HS-27A (cell line): ENCODE results near the gene PKP3.
"Not testable (repeated sequence)": the region's sequence is repeated elsewhere in the genome, so short reads cannot be mapped to it uniquely, and the experiment has no call there.

Experiments
- DNase-seq: peaks from one replicate; pipeline ENCODE4 v3.0.0-alpha.2; 2012; ENCODE audit warnings: low read depth, missing footprints

Gene PKP3

DNA sequence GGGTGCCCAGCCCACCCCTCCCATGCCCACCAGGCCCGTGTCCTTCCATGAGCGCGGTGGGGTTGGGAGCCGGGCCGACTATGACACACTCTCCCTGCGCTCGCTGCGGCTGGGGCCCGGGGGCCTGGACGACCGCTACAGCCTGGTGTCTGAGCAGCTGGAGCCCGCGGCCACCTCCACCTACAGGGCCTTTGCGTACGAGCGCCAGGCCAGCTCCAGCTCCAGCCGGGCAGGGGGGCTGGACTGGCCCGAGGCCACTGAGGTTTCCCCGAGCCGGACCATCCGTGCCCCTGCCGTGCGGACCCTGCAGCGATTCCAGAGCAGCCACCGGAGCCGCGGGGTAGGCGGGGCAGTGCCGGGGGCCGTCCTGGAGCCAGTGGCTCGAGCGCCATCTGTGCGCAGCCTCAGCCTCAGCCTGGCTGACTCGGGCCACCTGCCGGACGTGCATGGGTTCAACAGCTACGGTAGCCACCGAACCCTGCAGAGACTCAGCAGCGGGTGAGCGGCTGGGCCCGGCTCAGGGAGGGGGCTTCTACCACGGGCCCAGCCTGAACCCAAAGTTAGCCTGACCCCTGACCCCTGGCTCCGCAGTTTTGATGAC, 3.0 kb downstream of the PKP3 start:
- DNase-seq, result no peak

DNA sequence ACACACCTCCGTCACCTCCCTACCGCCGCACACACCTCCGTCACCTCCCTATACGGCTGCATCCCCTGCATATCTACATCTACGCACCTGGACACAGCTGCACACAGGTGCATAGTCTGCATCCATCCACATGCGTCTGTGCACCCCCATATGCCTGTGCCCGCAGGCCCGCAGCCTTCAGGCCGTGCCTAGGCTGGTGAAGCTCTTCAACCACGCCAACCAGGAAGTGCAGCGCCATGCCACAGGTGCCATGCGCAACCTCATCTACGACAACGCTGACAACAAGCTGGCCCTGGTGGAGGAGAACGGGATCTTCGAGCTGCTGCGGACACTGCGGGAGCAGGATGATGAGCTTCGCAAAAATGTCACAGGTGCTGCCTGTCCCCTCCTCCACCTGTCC, 4.8 kb downstream of the PKP3 start:
- DNase-seq, result no peak

DNA sequence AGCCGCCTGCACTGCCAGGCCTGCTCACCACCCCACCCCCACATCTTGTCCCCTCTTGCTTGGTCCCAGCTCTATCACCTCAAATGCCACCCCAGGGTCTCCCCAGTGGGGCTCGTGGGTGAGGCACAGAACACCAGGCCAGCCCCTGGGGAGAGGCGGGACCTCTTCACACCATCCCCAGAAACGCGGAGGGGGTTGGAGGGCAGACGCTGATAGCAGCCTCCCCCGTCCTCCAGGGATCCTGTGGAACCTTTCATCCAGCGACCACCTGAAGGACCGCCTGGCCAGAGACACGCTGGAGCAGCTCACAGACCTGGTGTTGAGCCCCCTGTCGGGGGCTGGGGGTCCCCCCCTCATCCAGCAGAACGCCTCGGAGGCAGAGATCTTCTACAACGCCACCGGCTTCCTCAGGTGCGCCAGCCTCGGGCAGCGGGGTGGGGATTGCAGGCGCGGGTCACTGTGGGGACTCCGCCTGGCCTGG, 5.8 kb downstream of the PKP3 start:
- no peak for DNase-seq

DNA sequence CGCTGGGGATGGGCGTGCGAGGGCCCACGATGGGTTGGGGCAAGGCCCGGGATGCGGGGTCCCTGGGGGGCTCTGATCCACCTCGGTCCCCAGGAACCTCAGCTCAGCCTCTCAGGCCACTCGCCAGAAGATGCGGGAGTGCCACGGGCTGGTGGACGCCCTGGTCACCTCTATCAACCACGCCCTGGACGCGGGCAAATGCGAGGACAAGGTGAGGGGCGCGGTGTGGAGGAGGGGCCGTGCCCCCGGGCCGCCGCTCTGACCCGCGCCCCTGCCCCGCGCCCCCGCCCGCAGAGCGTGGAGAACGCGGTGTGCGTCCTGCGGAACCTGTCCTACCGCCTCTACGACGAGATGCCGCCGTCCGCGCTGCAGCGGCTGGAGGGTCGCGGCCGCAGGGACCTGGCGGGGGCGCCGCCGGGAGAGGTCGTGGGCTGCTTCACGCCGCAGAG, 6.3 kb downstream of the PKP3 start:
- no peak for DNase-seq

DNA sequence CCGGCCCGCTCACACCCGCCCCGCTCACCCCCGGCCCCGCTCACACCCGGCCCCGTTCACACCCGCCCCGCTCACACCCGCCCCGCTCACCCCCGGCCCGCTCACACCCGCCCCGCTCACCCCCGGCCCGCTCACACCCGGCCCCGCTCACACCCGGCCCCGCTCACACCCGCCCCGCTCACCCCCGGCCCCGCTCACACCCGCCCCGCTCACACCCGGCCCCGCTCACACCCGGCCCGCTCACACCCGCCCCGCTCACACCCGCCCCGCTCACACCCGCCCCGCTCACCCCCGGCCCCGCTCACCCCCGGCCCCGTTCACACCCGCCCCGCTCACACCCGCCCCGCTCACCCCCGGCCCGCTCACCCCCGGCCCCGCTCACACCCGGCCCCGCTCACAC, 7.2 kb downstream of the PKP3 start:
- DNase-seq, result not testable (repeated sequence)

DNA sequence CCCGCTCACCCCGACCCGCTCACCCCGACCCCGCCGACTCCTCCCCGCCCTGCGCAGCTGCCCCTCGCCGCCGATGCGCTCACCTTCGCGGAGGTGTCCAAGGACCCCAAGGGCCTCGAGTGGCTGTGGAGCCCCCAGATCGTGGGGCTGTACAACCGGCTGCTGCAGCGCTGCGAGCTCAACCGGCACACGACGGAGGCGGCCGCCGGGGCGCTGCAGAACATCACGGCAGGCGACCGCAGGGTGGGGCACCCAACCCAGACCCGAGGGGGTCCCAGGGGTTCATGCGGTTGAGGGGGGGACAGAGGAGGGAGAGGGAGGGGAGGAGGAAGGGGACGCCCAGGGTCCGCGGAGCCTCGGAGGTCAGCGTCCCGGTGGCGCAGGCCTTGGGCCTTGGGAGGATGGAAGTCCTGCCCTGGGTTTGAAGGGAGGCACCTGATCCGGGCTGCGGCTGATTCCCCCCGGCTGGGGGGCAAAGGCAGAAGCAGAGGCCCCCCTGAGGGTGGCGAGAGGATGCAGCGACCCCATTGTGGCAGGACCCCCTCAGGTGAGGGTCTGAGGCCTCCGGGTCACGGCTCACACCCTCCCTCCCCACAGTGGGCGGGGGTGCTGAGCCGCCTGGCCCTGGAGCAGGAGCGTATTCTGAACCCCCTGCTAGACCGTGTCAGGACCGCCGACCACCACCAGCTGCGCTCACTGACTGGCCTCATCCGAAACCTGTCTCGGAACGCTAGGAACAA, 9.2 kb downstream of the PKP3 start:
- no peak for DNase-seq

DNA sequence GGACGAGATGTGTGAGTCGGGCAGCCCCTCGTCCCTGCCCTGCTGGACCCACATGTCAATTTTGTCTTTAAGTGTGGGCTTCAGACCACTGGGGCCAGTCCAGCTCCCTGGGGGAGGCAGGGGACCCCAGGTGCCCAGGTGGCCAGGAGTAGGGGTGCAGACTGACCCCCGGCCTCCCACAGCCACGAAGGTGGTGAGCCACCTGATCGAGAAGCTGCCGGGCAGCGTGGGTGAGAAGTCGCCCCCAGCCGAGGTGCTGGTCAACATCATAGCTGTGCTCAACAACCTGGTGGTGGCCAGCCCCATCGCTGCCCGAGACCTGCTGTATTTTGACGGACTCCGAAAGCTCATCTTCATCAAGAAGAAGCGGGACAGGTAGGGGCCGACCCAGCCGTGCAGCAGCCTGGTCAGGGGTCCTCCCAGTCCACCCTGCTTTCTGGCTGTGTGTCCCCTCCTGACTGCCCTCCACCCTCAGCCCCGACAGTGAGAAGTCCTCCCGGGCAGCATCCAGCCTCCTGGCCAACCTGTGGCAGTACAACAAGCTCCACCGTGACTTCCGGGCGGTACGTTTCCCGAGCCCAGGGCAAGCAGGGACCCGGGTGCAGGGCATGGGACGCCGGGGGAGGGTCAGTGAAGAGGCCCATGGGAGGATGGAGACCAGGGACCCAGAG, 9.9 kb downstream of the PKP3 start:
- DNase-seq, result no peak

DNA sequence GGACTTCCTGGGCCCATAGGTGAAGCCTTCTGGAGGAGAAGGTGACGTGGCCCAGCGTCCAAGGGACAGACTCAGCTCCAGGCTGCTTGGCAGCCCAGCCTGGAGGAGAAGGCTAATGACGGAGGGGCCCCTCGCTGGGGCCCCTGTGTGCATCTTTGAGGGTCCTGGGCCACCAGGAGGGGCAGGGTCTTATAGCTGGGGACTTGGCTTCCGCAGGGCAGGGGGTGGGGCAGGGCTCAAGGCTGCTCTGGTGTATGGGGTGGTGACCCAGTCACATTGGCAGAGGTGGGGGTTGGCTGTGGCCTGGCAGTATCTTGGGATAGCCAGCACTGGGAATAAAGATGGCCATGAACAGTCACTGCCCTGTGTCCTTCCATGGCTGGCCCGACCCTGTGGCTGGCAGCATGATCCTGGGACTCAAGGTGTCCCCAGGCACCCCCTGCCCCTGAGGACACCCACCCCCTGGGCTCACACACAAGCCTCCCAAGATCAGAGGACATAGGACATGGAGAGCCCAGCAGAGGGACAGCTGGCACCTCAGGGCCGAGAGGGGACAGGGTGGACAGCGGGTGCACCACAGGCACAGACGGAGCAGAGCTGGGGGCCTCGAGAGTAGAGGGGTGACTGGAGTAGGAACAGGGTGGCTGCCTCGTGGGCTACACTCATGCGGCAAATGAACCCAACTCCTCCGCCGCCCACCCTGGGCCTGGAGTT, 10.7 kb downstream of the PKP3 start:
- no peak for DNase-seq

DNA sequence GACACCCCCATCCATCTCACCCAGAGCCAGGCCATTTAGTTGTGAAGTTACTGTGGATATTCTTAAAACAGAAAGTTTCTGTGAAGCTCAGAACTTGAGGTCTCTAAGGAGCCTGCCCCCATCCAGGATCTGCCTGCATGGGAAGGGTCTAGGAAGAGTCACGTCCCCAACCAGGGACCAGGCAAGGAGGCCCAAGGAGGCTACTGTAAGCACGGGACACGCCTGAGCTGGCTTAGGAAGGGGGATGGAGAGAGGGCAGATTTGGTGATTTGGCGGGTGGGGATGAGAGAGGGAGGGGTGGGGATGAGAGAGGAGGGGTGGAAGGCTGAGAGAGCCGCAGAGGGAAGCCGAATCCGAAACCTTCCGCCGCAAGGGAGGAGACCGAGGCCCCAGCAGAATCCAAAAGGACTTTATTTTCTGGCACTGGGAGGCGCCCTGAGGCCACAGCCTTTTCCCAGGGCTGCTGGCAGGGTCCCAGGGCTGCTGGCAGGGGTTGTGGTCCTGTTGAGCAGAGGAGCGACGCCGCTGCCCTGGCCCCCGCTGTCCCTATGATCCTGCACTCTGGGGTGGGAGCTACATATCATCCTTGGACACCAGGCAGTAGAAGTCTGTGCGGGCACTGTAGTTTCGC, 11.4 kb downstream of the PKP3 start:
- no peak for DNase-seq

DNA sequence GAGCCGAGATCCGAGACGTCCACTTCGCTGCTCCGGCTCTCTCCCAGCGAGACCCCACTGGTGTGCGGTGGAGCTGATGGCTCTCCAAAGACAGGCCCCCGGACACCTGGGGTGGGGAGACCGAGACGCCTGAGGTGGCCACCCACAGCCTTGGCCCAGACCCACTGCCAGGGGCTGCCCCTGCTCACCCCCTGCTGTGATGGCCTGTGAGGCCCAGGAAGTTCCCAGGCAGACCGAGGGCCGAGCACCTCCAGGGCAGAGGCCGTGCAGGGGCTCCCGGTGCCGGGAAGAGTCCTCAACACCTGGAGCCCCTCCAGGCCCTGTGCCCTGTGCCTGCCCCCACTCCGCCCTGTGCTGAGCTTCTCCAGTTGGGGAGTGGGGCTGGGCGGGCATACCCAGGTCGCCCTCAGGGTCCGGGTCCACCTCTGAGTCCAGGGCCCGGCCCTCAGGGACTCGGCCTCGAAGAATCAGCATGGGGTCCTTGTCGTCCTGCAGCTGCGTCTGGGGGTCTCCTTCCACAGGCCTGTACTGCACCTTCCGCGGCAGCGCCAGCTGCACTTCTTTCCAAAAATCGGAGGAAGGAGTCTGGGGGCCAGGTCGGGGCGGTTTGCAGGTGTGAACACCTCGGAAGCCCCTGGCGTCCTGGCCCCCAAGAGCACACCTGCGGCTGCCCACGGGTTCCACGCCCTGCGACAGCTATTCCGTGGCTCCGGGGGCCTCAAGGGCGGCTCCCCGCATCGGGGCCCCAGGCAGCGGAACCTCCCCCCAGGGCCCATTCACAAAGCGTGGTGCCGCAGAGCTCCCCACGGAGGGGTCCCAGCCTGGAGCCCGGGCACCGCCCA, 12.2 kb downstream of the PKP3 start:
- no peak for DNase-seq

DNA sequence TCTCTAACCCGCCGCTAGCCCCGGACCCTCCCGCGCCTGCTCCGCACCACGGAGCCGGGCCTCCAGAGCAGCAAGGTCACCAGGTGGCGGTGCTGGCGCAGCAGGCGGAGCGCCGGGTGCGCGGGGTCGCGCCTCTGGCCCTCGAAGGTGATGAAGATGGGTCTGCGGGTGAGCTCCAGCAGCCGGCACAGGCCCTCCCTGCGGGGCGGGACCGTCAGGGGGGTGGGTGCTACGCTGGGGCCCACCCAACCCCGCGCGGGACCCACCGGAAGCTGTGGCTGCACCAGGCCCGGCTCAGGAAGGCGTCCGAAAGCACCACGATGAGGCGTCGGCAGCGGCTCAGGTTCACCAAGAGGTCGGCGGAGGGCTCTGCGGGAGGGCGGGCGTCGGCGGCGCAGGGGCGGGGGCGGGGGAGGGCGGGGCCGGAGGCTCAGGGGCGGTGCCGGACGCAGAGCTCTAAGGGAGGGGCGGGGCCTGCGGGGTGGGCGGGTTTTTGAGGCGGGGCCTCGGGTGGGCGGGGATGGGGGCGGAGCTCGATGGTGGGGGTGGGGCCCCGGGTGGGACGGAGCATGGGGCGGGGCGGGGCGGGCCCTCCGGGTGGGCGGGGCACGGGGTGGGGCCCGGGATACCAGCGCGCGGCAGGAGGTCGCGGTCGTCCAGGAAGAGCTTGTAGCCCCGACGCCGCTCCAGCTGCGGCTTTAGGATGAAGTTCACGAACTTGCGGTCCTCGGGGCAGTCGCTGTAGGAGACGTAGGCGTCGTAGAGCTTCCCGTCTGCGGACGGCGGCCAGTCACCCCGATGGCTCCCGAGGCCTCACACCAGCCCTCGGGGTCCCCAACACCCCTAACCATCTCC, 13.0 kb downstream of the PKP3 start:
- DNase-seq, result no peak

DNA sequence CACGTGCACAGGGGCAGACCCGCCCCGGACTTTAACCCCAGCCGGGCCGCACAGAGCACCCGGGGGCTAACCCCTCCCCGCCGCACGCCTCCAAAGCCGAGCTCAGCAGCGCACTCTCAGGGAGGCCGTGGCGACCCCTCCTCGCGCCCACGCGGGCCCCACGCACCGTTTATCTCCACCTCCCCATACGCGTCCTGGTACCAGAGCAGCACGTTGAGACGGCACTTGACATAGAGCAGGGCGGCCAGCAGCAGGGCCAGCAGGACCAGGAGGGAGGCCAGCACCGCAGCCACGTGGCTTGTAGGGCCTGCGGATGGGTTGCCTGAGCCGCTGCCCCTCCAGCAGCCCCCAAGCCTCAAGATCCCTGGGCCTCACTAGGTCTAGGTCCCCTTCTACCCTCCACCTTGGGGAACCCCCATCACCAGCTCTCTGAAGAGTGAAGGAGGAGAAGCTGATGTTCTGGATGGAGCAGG, 13.7 kb downstream of the PKP3 start:
- DNase-seq, result no peak

DNA sequence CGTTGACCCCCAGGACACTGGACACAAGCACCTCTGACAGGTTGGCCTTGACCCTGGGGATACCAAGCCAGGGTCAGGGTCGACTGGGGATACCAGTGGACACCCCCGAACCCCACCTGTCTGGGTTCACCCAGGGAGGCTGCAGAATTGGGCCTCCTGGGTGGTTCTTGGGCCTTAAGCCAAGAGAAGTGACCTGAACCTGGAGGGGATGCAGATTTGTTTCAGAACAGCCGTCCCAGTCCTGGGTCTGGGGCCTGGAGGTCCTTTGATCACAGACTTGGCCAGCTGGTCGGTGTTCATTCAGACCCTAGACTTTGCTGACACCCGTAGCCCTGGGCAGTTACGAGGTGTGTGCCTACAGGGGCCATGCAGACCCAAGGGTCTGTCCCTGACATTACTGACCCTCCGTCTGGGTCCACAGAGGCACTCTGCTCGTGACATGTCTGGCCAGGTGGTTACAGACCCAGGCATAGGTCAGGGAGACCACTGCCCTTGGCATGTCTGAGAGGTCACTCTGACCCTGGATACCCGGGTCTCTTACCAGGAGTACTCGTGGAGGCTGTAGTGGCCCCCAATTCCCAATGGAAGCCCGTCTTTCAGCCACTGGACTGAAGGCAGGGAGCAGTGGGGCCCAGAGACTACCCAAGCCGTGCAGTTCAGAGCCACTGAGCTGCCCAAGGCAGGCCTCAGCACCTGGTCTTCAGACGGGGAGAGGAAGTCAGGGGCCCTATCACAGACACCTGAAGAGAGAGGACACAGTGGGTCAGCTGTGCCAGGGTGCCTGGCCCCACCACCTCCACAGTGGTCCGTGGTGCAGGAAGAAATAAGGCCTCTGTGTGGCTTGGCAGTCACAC, 14.4 kb downstream of the PKP3 start:
- no peak for DNase-seq

DNA sequence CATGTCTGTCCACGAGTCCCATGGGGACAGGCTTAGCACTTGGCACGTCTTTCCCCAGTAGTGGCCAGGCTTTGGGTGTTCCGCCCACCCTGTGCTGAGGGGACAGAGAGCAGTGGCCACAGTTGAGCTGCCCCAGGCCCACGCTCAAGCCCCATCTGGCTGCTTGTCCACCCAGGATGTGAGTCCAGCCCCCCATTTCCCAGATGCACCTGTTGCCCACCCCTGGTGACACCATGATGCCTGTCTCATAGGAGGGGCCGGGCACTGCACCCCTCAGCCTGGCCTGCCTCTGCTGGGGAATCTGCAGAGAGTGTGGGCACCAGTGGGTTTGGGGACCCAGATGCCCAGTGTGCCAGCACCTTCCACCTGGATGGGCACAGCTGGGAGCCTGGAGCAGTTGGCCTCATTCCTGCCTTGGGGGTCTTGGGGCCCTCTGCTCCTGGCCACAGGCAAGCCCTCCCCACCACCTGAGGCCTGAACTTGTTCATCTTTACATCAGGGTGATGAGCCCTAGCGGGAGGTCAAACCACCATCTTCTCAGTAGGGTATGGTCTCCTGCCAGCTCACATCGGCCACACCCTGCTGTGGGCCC, 15.1 kb downstream of the PKP3 start:
- DNase-seq, result no peak

DNA sequence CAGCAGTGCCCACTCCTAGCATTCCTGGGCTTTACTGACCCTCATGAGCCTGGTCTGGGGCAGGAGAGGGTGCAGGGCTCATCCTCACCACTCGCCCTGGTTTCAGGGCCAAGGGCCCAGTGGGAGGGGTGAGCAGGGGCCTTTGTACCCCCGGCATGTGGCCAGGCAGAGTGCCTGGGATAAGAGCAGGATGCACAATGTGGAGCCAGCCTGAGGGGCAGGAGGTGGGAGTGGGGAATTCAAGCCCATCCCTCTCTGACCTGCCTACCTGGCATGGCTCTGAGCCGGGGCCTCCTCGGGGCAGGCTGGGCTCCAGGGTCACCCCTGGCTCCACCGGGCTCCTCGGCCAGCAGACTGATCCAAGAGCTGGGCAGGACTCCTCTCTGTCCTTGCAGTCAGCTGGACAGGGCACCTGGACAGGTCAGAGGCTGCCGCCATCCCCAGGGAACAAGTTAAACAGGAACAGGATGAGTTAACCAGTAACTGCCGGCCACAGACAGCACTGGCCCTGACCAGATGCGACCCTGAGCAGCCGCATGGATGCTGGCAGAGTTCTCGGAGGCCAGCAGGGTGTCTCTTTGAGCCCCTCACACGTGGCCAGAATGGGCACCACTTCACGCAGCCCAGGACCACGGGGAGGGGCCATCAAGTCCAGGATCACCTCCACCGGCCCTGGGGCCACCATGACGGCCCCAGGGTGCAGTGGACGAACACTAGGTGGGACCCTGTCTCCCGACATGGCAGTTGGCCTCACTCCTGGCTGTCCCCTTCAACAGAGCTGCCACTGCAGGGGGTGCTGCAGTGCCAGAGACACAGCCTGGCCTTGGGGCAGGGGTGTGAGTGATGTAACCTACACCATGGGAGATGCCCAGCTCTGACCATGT, 15.8 kb downstream of the PKP3 start:
- no peak for DNase-seq

DNA sequence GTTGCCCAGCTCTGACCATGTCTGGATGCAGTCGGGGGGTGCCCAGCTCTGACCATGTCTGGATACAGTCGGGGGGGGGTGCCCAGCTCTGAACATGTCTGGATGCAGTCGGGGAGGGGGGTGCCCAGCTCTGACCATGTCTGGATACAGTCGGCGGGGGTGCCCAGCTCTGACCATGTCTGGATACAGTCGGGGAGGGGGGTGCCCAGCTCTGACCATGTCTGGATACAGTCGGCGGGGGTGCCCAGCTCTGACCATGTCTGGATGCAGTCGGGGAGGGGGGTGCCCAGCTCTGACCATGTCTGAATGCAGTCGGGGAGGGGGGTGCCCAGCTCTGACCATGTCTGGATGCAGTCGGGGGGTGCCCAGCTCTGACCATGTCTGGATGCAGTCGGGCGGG, 16.7 kb downstream of the PKP3 start:
- DNase-seq, result not testable (repeated sequence)

DNA sequence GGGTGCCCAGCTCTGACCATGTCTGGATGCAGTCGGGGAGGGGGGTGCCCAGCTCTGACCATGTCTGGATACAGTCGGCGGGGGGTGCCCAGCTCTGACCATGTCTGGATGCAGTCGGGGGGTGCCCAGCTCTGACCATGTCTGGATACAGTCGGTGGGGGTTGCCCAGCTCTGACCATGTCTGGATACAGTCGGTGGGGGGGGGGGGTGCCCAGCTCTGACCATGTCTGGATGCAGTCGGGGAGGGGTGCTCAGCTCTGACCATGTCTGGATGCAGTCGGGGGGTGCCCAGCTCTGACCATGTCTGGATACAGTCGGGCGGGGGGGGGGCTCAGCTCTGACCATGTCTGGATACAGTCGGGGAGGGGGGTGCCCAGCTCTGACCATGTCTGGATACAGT, 17.5 kb downstream of the PKP3 start:
- DNase-seq, result not testable (repeated sequence)
